Measurements from ENCODE around the gene TOMT.

The TOMT gene

GRCh38 chr11:72157131-72157530, 51.4 kb downstream of the TOMT start:
- in situ Hi-C loops (cut with MboI; ENCODE audit: low sequenced_read_pairs): no loop called here
